HEK293T (cell line): Measurements from ENCODE around the gene WDR45B.
A peak's percentile ranks its signal among the peaks of the same experiment; 100 is the strongest.

Experiments
- CTCF ChIA-PET: fragments of 350-600 bp; formaldehyde crosslinking; extraction: SDS; loops from one replicate; lab custom pipeline; 2021; ENCODE audit warnings: antibody characterized with exemption, inconsistent platforms; lab: Yijun Ruan, JAX
- POLR2A ChIA-PET: fragments of 350-600 bp; formaldehyde crosslinking; extraction: SDS; loops from one replicate; lab custom pipeline; 2020; ENCODE audit warnings: antibody characterized with exemption, inconsistent platforms; lab: Yijun Ruan, JAX
- DNase-seq: peaks from one replicate; pipeline ENCODE4 v3.0.0; 2012; ENCODE audit warnings: mixed read lengths; ENCODE audit errors: extremely low spot score
- ARNT ChIP-seq: fragments of 450-650 bp; IDR thresholded peaks from 2 replicates; pipeline ENCODE4 v1.6.1; 2017; ENCODE audit warnings: mild to moderate bottlenecking
- BHLHE40 ChIP-seq: fragments of 450-650 bp; IDR thresholded peaks from 2 replicates; pipeline ENCODE4 v1.6.1; 2016; ENCODE audit warnings: mild to moderate bottlenecking, moderate library complexity, borderline replicate concordance
- CTBP1 ChIP-seq: fragments of 450-650 bp; IDR thresholded peaks from 2 replicates; pipeline ENCODE4 v1.6.1; 2016; ENCODE audit warnings: borderline replicate concordance
- ELF4 ChIP-seq: fragments of 450-650 bp; IDR thresholded peaks from 2 replicates; pipeline ENCODE4 v1.6.1; 2017; ENCODE audit warnings: antibody characterized with exemption
- FOXA1 ChIP-seq: fragments of 450-650 bp; IDR thresholded peaks from 2 replicates; pipeline ENCODE4 v1.6.1; 2016; ENCODE audit warnings: mild to moderate bottlenecking
- FOXK2 ChIP-seq: fragments of 450-650 bp; IDR thresholded peaks from 2 replicates; pipeline ENCODE4 v1.6.1; 2016; ENCODE audit warnings: mild to moderate bottlenecking
- FOXM1 ChIP-seq: fragments of 450-650 bp; IDR thresholded peaks from 2 replicates; pipeline ENCODE4 v1.6.1; 2017; ENCODE audit warnings: mild to moderate bottlenecking, borderline replicate concordance
- HDGF ChIP-seq: fragments of 450-650 bp; IDR thresholded peaks from 2 replicates; pipeline ENCODE4 v1.6.1; 2017; ENCODE audit warnings: antibody characterized with exemption, borderline replicate concordance
- L3MBTL2 ChIP-seq: fragments of 450-650 bp; conservative IDR thresholded peaks from 2 replicates; pipeline ENCODE4 v1.6.1; 2016; ENCODE audit warnings: mild to moderate bottlenecking
- LEF1 ChIP-seq: fragments of 450-650 bp; IDR thresholded peaks from 2 replicates; pipeline ENCODE4 v1.6.1; 2017; ENCODE audit warnings: mild to moderate bottlenecking, borderline replicate concordance
- NFRKB ChIP-seq: fragments of 450-650 bp; IDR thresholded peaks from 2 replicates; pipeline ENCODE4 v1.6.1; 2016; ENCODE audit warnings: mild to moderate bottlenecking, moderate library complexity
- SP1 ChIP-seq: fragments of 450-650 bp; IDR thresholded peaks from 2 replicates; pipeline ENCODE4 v1.6.1; 2017
- SUZ12 ChIP-seq: fragments of 450-650 bp; IDR thresholded peaks from 2 replicates; pipeline ENCODE4 v1.6.1; 2016; ENCODE audit warnings: mild to moderate bottlenecking
- TARDBP ChIP-seq: fragments of 450-650 bp; IDR thresholded peaks from 2 replicates; pipeline ENCODE4 v1.6.1; 2016
- ZNF384 ChIP-seq: fragments of 450-650 bp; IDR thresholded peaks from 2 replicates; pipeline ENCODE4 v1.6.1; 2016
- TF ChIP-seq, protein P1 (sequence below): fragments of 450-650 bp; IDR thresholded peaks from 2 replicates; pipeline ENCODE4 v1.6.1; 2016

WDR45B gene

DNA sequence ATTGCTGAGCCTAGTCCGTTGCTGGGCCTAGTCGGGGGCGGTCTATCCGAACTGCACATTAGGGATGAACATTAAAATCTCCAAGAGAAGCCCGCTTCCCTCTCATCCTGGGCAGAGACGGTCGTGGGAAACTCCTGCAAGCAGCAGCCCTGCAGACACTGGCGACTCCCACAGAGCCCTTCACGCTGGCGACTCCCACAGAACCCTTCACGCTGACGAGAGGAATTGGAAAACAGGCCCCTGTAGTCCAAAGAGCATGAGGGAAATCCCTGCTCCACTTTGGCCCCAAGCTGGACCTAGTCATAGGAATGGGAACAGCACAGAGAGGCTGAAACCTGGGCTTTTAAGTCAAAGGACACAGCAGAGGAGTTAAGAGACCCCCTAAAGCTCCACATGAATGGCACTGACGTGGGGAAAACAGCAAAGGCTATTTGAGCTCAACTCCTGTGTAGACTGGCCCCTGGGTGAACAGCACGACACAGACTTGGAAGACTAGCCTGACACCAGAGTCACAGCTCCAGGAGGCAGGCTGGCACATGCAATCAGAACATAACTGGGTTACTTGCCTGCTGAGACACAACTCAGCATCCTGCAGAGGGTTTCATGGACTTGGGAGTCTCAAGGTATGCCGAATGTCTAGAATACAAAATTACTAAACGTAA is 42.2 kb downstream of the WDR45B start:
- ChIA-PET POLR2A (no interaction called here), CTCF (interaction anchor here (0.6 kb wide), 1 partner anchor 94 kb away, joined by 4 read pairs; no protein-coding TSS in a partner anchor)
- DNase-seq, result no peak
- TF ChIP-seq SUZ12 (no peak), ELF4 (no peak), ARNT (no peak)

DNA sequence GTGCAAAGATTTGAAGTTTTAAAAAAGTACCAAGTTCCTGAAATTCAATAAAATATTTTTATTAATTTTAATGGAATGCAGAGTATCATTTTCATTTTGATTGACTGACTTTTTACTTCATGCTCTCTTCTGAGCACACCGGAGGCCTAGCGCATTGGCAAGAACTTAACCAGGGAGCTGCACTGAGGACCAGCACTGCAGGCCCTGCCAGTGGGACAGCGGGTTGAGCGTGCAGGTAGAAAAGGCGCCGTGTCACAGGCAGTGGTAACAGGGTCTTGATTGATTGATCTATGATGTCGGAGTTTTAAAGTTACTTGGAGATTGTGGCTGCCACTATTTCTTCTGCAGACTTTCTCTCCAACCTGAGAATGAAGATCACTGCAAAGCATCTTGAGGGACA is 43.7 kb downstream of the WDR45B start:
- no peak for TF ChIP-seq SP1
- TF ChIP-seq, protein P1, sequence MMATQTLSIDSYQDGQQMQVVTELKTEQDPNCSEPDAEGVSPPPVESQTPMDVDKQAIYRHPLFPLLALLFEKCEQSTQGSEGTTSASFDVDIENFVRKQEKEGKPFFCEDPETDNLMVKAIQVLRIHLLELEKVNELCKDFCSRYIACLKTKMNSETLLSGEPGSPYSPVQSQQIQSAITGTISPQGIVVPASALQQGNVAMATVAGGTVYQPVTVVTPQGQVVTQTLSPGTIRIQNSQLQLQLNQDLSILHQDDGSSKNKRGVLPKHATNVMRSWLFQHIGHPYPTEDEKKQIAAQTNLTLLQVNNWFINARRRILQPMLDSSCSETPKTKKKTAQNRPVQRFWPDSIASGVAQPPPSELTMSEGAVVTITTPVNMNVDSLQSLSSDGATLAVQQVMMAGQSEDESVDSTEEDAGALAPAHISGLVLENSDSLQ, result 0 out of 2 replicates have a peak, but pooled peaks have one; percentile 9
- ChIA-PET POLR2A (no interaction called here), CTCF (no interaction called here)
- no peak for DNase-seq

DNA sequence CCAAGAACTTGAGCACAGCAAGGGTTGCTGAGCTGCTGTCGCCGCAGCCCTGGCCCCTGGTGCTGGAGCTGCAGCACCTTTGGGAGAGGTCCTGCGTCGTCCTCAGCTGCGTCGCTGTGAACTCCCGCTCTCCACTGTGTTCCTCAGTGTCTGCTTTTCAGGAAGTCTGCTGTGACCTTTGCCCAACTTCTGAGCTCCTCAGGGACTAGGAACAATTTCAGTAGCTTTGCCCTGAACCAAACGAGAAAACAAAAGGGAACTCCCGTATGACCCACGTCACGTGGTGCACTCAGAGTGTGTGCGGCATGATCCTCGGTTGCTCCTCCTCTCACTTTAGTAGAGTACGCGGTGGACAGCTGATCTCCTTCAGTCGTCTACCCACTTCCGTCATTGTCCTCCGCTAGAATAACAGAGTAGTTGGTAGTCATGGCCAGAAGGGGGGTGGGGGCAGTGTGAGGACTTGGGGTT is 44.2 kb downstream of the WDR45B start:
- CTCF ChIA-PET, result no interaction called here
- no peak for DNase-seq
- no peak for TF ChIP-seq HDGF
- no peak for TF ChIP-seq BHLHE40
- TF ChIP-seq SUZ12, result no peak
- no peak for TF ChIP-seq TARDBP
- TF ChIP-seq SP1, result no peak
- TF ChIP-seq FOXM1, result no peak
- TF ChIP-seq CTBP1, result no peak
- TF ChIP-seq L3MBTL2, result no peak
- TF ChIP-seq LEF1, result no peak
- TF ChIP-seq ELF4, result no peak
- no peak for TF ChIP-seq FOXK2
- TF ChIP-seq FOXA1, result no peak
- TF ChIP-seq ARNT, result no peak
- TF ChIP-seq, protein P1, result no peak
- TF ChIP-seq NFRKB, result no peak
- TF ChIP-seq ZNF384, result no peak
- POLR2A ChIA-PET, result no interaction called here

DNA sequence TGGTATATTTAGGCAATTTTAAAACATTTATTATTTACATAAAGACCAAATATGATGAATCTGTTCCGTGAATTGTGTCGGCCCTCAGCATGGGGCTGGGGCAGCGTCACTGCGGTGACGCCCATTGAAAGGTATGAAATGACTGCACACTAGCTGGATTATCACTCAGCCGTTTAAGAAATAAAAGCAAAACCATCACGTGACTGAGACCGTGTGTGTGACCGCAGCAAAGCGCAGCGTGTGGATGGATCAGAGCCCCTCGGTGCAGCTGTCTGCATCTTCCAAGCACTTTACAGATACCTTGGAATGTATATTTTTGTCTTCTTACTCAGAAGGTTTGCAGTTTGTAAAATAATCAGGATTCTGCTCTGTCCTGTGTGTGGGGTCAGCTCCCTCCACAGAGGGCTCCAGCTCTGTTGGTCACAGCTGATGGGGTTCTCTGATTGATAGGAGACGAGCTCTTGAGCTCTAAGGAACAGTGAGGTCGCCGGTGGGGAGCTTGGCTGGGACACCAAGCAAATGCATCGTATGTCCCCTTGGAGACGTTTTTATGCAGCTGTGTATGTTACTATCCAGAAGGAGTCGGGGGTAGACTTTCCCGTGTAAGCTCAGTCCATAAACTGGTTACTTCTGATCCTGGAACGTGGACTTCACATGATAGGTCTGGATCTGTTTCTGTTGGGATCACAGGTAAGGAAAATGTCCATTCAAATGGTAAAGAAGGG is 45.1 kb downstream of the WDR45B start:
- ChIA-PET CTCF (no interaction called here), POLR2A (no interaction called here)
- DNase-seq, result no peak
- TF ChIP-seq BHLHE40 (no peak), ZNF384 (no peak), FOXM1 (no peak), LEF1 (no peak), SP1 (no peak)
- TF ChIP-seq, protein P1, result no peak

DNA sequence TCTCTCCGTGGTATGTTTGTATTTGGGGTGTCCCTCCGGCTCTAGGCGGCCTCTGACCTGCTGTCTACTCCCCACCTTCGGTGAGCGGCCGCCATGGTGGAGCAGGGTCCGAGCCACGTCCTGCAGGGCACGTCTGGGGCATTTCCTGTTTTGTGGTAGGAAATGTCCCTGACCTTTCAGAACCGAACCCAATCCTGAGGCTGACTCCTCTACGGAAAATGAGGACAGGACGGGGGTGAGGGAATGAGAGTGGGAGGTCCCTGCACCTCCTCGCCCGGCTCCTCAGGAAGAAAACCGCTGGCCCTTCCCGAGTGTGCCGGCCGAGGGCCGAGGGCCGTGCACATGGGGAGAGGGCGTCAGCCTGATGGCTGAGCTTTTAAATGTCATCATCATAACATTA is 45.8 kb downstream of the WDR45B start:
- TF ChIP-seq SP1 (no peak), ELF4 (no peak), FOXM1 (no peak), HDGF (no peak), FOXK2 (no peak), LEF1 (no peak), ZNF384 (no peak), FOXA1 (no peak), BHLHE40 (no peak), CTBP1 (no peak), TARDBP (no peak), SUZ12 (no peak), NFRKB (no peak), L3MBTL2 (no peak), ARNT (no peak)
- TF ChIP-seq, protein P1, result no peak
- POLR2A ChIA-PET, result no interaction called here
- no peak for DNase-seq
- CTCF ChIA-PET, result interaction anchor here (0.6 kb wide), 1 partner anchor 599 kb away, joined by 3 read pairs; no protein-coding TSS in a partner anchor
